Gastroesophageal sphincter (tissue), 4 donors: ENCODE measurements around the gene TM6SF1. TPM values are rescaled to one million over a fixed set of nuclear protein-coding genes. Genes with fewer than 3 reads are reported as not detected.

Source experiments
- ATAC-seq: fragments of 150-250 bp; one replicate; pipeline ENCODE4 v1.9.1; 2016; ENCODE audit warnings: mild to moderate bottlenecking, moderate library complexity
- H3K27ac ChIP-seq, 4 donors: fragments of 200-600 bp; sonication (generic) in 3 of 4; 1 replicate in 3 of 4; 2 replicates in 1 of 4; pipeline ENCODE4 v1.5.1; 2016 to 2019
- H3K27me3 ChIP-seq: fragments of 200-600 bp; sonication (generic); one replicate; pipeline ENCODE4 v1.5.1; 2019
- H3K36me3 ChIP-seq, 2 donors: fragments of 200-600 bp; sonication (generic); one replicate each; pipeline ENCODE4 v1.5.1; 2019; ENCODE audit warnings: control low read depth in 1 of 2
- H3K4me1 ChIP-seq, 3 donors: fragments of 200-600 bp; sonication (generic); 1 replicate in 2 of 3; 2 replicates in 1 of 3; pipeline ENCODE4 v1.5.1; 2016 to 2019; ENCODE audit warnings: control low read depth in 2 of 3
- H3K4me3 ChIP-seq, 2 donors: fragments of 200-600 bp; sonication (generic); one replicate each; pipeline ENCODE4 v1.5.1; 2019; ENCODE audit warnings: mild to moderate bottlenecking in 1 of 2, moderate library complexity in 1 of 2
- H3K9me3 ChIP-seq, 3 donors: fragments of 200-600 bp; sonication (generic); one replicate each; pipeline ENCODE4 v1.5.1; 2017 to 2019; ENCODE audit warnings: control low read depth in 2 of 3
- EP300 ChIP-seq: sonication (generic); formaldehyde crosslinking; IDR thresholded peaks from one replicate; pipeline ENCODE4 v1.6.1; 2017; ENCODE audit warnings: antibody characterized with exemption, mild to moderate bottlenecking
- POLR2A ChIP-seq, 2 donors: fragments of 450-650 bp; IDR thresholded peaks; one replicate each; pipeline ENCODE4 v1.6.1; 2017; ENCODE audit warnings: antibody characterized with exemption in 2 of 2, mild to moderate bottlenecking in 2 of 2, moderate library complexity in 1 of 2
- POLR2AphosphoS5 ChIP-seq: sonication (generic); formaldehyde crosslinking; IDR thresholded peaks from one replicate; pipeline ENCODE4 v1.6.1; 2017; ENCODE audit warnings: antibody characterized with exemption
- WGBS, 2 donors: methylation state at CpG; one replicate each; pipeline ENCODE4 v1.1.5; 2018; ENCODE audit warnings: low coverage in 1 of 2; 5-methylcytosine and 5-hydroxymethylcytosine counted together
- total RNA-seq, 4 donors: library from RNA; depleted of rRNA; stranded (reverse); fragments of >200 nt; gene quantifications; one replicate each; pipeline ENCODE4 v1.1.0, GENCODE V29; 2016
- TF ChIP-seq, protein P1 (sequence below), 4 experiments: fragments of 200-600 bp in 2 of 4; fragments of 450-650 bp in 2 of 4; sonication (generic) in 1 of 4; IDR thresholded peaks; one replicate each; pipeline ENCODE4 v1.5.1; 2017 to 2019; ENCODE audit warnings: antibody characterized with exemption in 4 of 4, mild to moderate bottlenecking in 2 of 4, moderate library complexity in 2 of 4

The TM6SF1 gene
- total RNA-seq, 4 donors from 2014 or later, result 2.3 to 8.1 (median 5.2) TPM

GRCh38 chr15:83063551-83063950, 43.9 kb upstream of the TM6SF1 start:
- TF ChIP-seq POLR2AphosphoS5, result no peak
- TF ChIP-seq EP300, result no peak
- peaks cover 5 to 69% (median 29%) of the 10 kb centered on the region in 3 donors for H3K4me1 ChIP-seq
- no peaks in the 10 kb centered on the region for H3K9me3 ChIP-seq
- no peaks in the 10 kb centered on the region for H3K27me3 ChIP-seq
- H3K27ac ChIP-seq, result no peak overlapping the region
- no peak overlapping the region for H3K4me3 ChIP-seq
- H3K36me3 ChIP-seq, result no peaks in the 10 kb centered on the region
- no peak for ATAC-seq
- WGBS, 2 donors, result 84 to 87% methylated on average over 4 of the region's 4 CpGs

- Histone ChIP-seq H3K4me1 (peaks cover 5 to 64% (median 29%) of the 10 kb centered on the region in 3 donors), H3K27me3 (no peaks in the 10 kb centered on the region), H3K4me3 (peak overlapping the region; percentile 67 to 76), H3K9me3 (no peaks in the 10 kb centered on the region), H3K36me3 (no peaks in the 10 kb centered on the region), H3K27ac (no peak overlapping the region)
- no peak for ATAC-seq
- 14 to 29% methylated on average over 4 of the region's 4 CpGs for WGBS, 2 donors
- TF ChIP-seq POLR2A (IDR thresholded peaks at IDR 0.05) (no peak), EP300 (no peak), POLR2AphosphoS5 (no peak)
- TF ChIP-seq, protein P1, sequence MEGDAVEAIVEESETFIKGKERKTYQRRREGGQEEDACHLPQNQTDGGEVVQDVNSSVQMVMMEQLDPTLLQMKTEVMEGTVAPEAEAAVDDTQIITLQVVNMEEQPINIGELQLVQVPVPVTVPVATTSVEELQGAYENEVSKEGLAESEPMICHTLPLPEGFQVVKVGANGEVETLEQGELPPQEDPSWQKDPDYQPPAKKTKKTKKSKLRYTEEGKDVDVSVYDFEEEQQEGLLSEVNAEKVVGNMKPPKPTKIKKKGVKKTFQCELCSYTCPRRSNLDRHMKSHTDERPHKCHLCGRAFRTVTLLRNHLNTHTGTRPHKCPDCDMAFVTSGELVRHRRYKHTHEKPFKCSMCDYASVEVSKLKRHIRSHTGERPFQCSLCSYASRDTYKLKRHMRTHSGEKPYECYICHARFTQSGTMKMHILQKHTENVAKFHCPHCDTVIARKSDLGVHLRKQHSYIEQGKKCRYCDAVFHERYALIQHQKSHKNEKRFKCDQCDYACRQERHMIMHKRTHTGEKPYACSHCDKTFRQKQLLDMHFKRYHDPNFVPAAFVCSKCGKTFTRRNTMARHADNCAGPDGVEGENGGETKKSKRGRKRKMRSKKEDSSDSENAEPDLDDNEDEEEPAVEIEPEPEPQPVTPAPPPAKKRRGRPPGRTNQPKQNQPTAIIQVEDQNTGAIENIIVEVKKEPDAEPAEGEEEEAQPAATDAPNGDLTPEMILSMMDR (IDR thresholded peaks at IDR 0.05), result no peak
Measured at GRCh38 chr15:83064859-83065258, 42.6 kb upstream of the TM6SF1 start.

DNA sequence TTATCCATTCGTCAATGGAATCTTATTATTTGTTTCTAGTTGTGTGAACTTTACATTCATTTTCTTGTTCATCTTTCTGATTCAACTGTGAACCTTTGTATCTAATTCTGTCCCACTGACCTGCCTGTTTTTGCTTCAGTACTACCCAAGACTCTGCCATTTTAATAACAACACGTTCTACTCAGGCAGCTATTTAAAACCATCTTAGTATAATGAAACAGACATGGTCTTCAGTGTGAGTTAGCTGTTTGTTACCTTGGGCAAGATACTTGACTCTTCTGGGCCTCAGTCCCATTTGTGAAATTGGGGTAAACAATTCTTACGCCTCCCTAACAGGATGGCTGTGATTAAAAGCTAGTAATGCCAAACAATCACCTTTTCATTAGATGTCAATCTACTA, 42.0 kb upstream of the TM6SF1 start:
- Histone ChIP-seq H3K27me3 (no peaks in the 10 kb centered on the region), H3K36me3 (no peaks in the 10 kb centered on the region), H3K9me3 (no peaks in the 10 kb centered on the region), H3K4me1 (peaks cover 5 to 60% (median 29%) of the 10 kb centered on the region in 3 donors), H3K4me3 (peak overlapping the region; percentile 67 to 76), H3K27ac (peak overlapping the region in 3 of 4 donors; percentile 27 to 93 (median 93))
- no peak for ATAC-seq
- WGBS, 2 donors, result 7 to 17% methylated on average over 3 of the region's 3 CpGs
- TF ChIP-seq POLR2A (IDR thresholded peaks at IDR 0.05) (no peak), EP300 (no peak), POLR2AphosphoS5 (no peak)
- TF ChIP-seq, protein P1 (IDR thresholded peaks at IDR 0.05), result no peak

- peaks cover 5 to 52% (median 29%) of the 10 kb centered on the region in 3 donors for H3K4me1 ChIP-seq
- no peak for ATAC-seq
- H3K27ac ChIP-seq, result peak overlapping the region; percentile 65 to 98 (median 93)
- TF ChIP-seq POLR2A (IDR thresholded peaks at IDR 0.05), result no peak
- TF ChIP-seq, protein P1 (IDR thresholded peaks at IDR 0.05), result no peak
- no peak for TF ChIP-seq POLR2AphosphoS5
- TF ChIP-seq EP300, result no peak
- H3K27me3 ChIP-seq, result no peaks in the 10 kb centered on the region
- no peaks in the 10 kb centered on the region for H3K9me3 ChIP-seq
- peak overlapping the region; percentile 67 to 76 for H3K4me3 ChIP-seq
- 9 to 26% methylated on average over 6 to 21 of the region's 42 CpGs for WGBS, 2 donors
- H3K36me3 ChIP-seq, result no peaks in the 10 kb centered on the region
Measured at GRCh38 chr15:83066034-83066733, 41.3 kb upstream of the TM6SF1 start.

- H3K36me3 ChIP-seq, result no peaks in the 10 kb centered on the region
- peak; percentile 98 for ATAC-seq
- H3K4me3 ChIP-seq, result peak within 1 kb of the TSS; percentile 67 to 76
- TF ChIP-seq, protein P1 (IDR thresholded peaks at IDR 0.05), result peak in 1 of 4 experiments; percentile 53
- TF ChIP-seq POLR2AphosphoS5, result peak; percentile 88
- TF ChIP-seq POLR2A (IDR thresholded peaks at IDR 0.05), result peak; percentile 94
- TF ChIP-seq EP300, result no peak
- H3K27me3 ChIP-seq, result no peaks in the 10 kb centered on the region
- H3K9me3 ChIP-seq, result no peaks in the 10 kb centered on the region
- peak within 1 kb of the TSS; percentile 65 to 98 (median 93) for H3K27ac ChIP-seq
- WGBS, 2 donors, result no CpG with 5 or more reads among the region's 90 CpGs
- peaks cover 2 to 44% (median 29%) of the 10 kb centered on the region in 3 donors for H3K4me1 ChIP-seq
Measured at GRCh38 chr15:83066734-83067637, 40.5 kb upstream of the TM6SF1 start, which contains the start of gene BTBD1. Gene BTBD1 (minus strand): TSS chr15:83067252. CDS start chr15:83067151, 101 bp downstream.
